ENCODE data around the gene POLL.

DNA sequence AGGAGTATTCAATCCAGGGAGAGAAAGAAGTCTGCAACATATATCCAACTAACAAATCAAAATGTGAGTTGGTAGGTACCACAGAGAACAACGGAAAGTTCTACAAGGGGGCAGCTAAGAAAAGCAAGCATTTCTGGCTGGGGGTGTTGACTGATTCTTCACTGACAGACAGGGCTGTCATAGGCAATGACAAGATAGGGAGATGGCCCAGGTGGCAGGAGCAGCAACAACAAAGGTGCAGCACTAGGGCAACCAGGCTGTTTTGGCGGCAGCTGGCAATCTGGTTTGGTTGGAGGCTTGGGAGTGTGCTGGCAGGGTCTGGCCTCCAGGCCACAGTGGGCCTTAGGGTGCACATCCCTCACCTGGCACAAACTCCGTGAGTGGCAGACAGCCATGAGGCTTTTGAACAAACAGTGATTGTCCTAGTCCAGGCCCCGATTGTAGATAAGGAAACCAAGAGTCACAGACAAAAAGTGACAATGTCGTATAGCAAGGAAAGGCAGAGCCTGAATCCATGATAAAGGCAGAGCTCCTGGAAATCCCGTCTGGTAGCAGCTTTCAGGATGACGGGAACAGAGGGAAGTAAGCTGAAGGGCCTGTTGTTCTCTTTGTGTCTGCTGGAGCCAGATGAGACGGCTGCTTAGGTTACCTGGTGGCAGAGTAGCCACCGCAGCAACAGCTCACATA lies 28.5 kb upstream of the POLL start:
- TF ChIP-seq, protein P1, sequence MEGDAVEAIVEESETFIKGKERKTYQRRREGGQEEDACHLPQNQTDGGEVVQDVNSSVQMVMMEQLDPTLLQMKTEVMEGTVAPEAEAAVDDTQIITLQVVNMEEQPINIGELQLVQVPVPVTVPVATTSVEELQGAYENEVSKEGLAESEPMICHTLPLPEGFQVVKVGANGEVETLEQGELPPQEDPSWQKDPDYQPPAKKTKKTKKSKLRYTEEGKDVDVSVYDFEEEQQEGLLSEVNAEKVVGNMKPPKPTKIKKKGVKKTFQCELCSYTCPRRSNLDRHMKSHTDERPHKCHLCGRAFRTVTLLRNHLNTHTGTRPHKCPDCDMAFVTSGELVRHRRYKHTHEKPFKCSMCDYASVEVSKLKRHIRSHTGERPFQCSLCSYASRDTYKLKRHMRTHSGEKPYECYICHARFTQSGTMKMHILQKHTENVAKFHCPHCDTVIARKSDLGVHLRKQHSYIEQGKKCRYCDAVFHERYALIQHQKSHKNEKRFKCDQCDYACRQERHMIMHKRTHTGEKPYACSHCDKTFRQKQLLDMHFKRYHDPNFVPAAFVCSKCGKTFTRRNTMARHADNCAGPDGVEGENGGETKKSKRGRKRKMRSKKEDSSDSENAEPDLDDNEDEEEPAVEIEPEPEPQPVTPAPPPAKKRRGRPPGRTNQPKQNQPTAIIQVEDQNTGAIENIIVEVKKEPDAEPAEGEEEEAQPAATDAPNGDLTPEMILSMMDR (conservative IDR thresholded peaks at IDR 0.05): no peak
- no peak for TF ChIP-seq EZH2 (IDR thresholded peaks at IDR 0.05; ENCODE audit: low read depth)

Measured in PC-9 (cell line).